Stimulated activated CD4-positive, alpha-beta T cell treated with anti-CD3 and anti-CD28 coated beads, Interleukin-12 subunit alpha, Interleukin-12 subunit beta, amount 100 ng/mL, for 24 hours (primary cell): ENCODE data around the gene KRTAP15-1.

Experiments used
- DNase-seq, 2 experiments: peaks; one replicate each; pipeline ENCODE4 v3.0.0-alpha.2; 2020; ENCODE audit warnings: low read depth in 2 of 2

KRTAP15-1 gene, protein sequence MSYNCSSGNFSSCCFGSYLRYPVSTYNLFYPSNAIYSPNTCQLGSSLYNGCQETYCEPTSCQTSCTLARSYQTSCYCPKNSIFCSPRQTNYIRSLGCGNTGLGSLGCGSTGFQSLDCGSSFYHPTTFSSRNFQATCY

GRCh38 chr21:30439975-30440374 lies at the start of gene KRTAP15-1:
Gene KRTAP15-1, plus strand, starts transcription at chr21:30440275. Its CDS starts 53 bp downstream, at chr21:30440328.
- DNase-seq = no peak

GRCh38 chr21:30391492-30392025 lies 48.5 kb upstream of the KRTAP15-1 start:
- DNase-seq = no peak

- DNase-seq = no peak
Measured at GRCh38 chr21:30395731-30396130, 44.3 kb upstream of the KRTAP15-1 start, which contains the start of gene KRTAP13-1. Gene KRTAP13-1, plus strand, starts transcription at chr21:30396031. Its CDS starts 56 bp downstream, at chr21:30396087.

- no peak for DNase-seq
Measured at GRCh38 chr21:30408782-30409494, 31.1 kb upstream of the KRTAP15-1 start.

- no peak for DNase-seq
Measured at GRCh38 chr21:30415993-30416392, 24.1 kb upstream of the KRTAP15-1 start.

DNA sequence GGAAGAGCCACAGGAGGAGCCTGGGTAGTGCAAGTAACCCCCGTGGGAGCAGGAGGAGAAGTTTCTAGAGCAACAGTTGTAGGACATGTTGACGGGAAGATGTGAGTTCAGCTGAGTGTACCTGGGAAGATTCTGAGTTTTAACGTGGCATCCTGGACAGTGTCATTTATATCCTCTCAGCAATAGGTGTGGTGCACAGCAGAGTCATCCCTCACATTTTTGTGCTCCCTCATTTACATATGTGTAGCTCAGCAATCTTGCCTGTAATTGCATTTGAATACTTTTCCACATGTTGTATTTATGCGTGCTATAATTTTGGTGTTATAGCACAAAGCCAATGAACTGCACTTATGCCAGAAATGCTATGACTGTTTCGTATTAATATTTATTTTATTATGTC lies 14.2 kb upstream of the KRTAP15-1 start, which contains the start of gene KRTAP13-3:
KRTAP13-3 (minus strand) TSS at position 101 of the 400 bp plus-strand sequence; CDS start at position 87, 14 bp downstream.
- no peak for DNase-seq

- DNase-seq = no peak
Measured at GRCh38 chr21:30426731-30427130, 13.3 kb upstream of the KRTAP15-1 start.

DNA sequence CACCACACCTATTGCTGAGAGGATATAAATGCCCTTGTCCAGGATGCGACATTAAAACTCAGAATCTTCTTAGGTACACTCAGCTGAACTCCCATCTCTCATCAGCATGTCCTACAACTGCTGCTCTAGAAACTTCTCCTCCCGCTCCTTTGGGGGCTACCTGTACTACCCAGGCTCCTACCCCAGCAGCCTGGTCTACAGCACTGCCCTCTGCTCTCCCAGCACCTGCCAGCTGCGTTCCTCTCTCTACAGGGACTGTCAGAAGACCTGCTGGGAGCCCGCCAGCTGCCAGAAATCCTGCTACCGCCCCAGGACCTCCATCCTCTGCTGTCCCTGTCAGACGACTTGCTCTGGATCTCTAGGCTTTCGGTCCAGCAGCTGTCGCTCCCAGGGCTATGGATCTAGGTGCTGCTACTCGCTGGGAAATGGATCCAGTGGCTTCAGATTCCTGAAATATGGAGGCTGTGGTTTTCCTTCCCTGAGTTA lies 9.9 kb upstream of the KRTAP15-1 start, which contains the start of gene KRTAP13-4:
KRTAP13-4 (plus strand) TSS at position 51 of the 486 bp plus-strand sequence; CDS start at position 107, 56 bp downstream.
- no peak for DNase-seq

- peak in 1 of 2 experiments; percentile 1 for DNase-seq
Measured at GRCh38 chr21:30434033-30434631, 5.9 kb upstream of the KRTAP15-1 start.

DNA sequence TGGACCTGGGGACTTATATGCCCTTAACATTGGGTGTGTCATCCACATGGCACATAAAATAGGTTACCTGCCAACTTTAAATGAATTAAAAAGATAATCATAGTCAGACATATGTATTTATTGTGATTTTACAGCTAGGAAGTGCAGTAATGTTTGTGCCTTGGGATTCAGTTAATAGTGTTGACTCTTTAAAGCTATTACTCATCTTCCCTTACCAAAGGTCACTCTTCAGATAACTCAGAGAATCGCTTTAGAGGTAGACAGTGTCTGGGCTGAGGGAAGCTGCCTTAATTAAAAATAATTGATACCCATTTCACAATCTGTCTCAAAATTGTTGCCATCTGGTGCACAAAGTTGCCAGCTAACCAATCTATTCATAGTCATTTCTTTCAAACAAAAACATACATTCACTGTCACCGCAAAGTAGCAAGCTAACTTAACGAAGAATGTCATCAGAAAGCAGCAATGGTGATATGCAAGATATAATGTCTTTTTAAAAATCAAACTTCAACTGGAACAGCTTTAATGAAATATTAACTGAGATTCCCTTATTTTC lies 3.0 kb upstream of the KRTAP15-1 start:
- no peak for DNase-seq

DNA sequence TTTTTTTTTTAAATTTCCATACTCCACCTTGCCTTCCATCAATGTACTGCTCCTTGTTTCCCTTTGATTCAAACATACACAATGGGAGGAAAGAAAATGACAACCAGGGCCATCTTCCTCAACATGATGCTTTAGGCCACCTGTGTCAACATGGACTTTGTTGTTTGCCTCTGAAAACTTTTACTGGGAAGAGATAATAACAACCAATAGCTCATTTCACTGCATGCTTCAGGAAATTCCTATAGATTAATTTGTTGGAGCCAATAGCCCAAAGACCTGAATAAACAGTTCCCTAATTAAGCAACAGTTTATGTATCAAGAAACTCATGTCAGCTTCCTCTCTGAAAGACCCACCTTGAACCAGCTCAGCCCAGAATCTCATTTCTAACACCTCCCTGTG lies 3.2 kb downstream of the KRTAP15-1 start:
- DNase-seq = no peak

- DNase-seq = no peak
Measured at GRCh38 chr21:30444204-30444603, 4.1 kb downstream of the KRTAP15-1 start.

DNA sequence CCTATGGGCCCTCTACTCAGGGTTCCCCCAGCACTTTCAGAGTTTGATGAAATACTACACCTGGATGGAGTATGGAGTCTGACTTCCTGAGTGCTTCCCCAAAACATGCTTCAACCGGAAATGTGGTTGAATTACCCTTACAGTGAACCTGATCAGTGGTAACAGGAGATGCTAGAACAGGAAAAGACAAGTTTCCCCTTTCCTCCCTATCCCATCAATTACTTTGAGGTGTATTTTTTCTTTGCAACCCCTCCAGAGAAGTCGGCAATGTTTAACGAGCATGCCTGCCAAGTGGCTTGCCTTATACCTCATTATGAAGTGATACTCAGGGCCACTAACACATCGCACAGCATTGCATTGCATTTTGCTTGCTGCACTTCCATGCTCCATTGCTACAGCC lies 7.0 kb downstream of the KRTAP15-1 start:
- DNase-seq = no peak

GRCh38 chr21:30448514-30448913 lies 8.4 kb downstream of the KRTAP15-1 start:
- no peak for DNase-seq

- no peak for DNase-seq
Measured at GRCh38 chr21:30463713-30464112, 23.6 kb downstream of the KRTAP15-1 start.

GRCh38 chr21:30468900-30469714 lies 29.0 kb downstream of the KRTAP15-1 start:
- no peak for DNase-seq

DNA sequence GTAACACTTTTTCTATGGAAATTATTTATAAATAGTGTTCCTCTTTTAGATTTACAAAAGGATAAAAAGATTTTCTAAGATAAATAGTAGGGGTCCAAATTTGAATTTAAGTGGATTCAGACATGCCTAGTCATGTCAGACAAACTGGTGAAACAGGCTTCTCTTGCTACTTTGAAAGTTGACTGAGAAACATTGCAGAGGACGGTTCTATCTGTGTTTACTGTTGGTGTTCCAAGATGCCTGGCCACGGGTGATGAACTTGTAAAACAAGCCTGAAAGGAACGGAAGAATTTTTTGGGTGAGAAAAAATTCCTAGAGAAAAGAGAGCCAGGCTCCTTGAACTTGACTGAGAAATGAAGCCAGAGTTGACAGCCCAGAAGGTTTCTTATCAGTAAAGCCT lies 37.9 kb downstream of the KRTAP15-1 start:
- DNase-seq = no peak

- no peak for DNase-seq
Measured at GRCh38 chr21:30479259-30479658, 39.2 kb downstream of the KRTAP15-1 start.

- DNase-seq = no peak
Measured at GRCh38 chr21:30480145-30480544, 40.1 kb downstream of the KRTAP15-1 start, which contains the start of gene KRTAP19-1. Gene KRTAP19-1, minus strand, starts transcription at chr21:30480367. Its CDS starts 50 bp downstream, at chr21:30480317.

- DNase-seq = no peak
Measured at GRCh38 chr21:30482130-30482529, 42.1 kb downstream of the KRTAP15-1 start.

DNA sequence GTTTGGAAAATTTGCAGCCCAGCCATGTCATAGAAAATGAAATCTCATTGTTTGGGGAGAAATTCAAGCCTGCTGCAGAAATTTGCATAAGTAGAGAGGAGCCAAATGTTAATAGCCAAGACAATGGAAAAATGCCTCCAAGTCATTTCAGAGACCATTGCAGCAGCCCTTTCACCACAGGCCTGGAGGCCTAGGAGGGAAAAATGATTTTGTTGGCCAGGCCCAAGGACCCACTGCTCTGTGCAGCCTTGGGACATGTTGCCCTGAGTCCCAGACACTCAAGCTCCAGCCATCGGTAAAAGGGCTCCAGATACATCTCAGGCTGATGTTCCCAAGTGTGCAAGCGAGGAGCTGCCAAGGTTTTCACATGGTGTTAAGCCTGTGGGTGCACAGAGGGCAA lies 46.1 kb downstream of the KRTAP15-1 start:
- no peak for DNase-seq
